ENCODE results near the gene LCN15. TPM values are rescaled to one million over a fixed set of nuclear protein-coding genes. Genes with fewer than 3 reads are reported as not detected.
"Not testable (repeated sequence)": the region's sequence is repeated elsewhere in the genome, so short reads cannot be mapped to it uniquely, and the experiment has no call there.

LCN15 gene
- total RNA-seq, 1 donor from 2014 or later: not detected

GRCh38 chr9:136794281-136794999, 30.1 kb upstream of the LCN15 start:
- no peak for DNase-seq

GRCh38 chr9:136793086-136793946, 29.0 kb upstream of the LCN15 start:
- no peak for DNase-seq

DNA sequence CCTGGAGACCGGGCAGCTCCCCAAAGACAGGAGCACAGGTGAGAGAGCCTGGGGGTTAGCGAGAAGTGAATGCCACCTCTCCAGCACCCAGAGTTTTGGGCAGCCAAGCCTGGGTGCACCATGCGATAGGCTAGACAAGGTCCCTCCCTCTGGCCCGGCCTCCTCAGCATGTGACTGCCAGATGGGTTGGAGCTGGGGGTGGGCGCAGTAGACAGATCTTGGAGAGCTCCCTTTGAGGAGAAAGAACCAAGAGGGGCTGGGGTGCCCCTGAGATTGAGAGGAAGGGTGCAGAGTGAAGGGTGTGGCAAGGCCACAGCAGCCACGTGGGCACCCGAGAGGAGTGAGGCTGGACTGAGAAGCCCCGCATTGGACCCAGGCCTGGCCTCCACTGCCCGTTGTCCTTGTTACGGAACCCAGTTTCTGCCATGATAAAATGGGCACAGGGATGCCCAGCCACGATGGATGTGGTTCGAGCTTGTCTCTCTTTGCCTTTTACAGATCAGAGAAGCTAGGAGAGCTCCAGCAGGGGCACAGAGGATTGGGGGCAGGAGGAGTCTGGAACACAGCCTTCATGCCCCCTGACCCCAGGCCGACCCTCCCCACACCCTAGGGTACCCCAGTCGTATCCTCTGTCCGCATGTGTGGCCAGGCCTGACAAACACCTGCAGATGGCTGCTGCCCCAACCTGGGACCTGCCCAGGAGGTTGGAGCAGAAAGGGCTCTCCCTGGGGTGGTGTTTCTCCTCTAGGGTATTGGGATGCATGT, 28.2 kb upstream of the LCN15 start:
- DNase-seq: no peak

- no peak for DNase-seq
Measured at GRCh38 chr9:136791516-136792276, 27.4 kb upstream of the LCN15 start.

DNA sequence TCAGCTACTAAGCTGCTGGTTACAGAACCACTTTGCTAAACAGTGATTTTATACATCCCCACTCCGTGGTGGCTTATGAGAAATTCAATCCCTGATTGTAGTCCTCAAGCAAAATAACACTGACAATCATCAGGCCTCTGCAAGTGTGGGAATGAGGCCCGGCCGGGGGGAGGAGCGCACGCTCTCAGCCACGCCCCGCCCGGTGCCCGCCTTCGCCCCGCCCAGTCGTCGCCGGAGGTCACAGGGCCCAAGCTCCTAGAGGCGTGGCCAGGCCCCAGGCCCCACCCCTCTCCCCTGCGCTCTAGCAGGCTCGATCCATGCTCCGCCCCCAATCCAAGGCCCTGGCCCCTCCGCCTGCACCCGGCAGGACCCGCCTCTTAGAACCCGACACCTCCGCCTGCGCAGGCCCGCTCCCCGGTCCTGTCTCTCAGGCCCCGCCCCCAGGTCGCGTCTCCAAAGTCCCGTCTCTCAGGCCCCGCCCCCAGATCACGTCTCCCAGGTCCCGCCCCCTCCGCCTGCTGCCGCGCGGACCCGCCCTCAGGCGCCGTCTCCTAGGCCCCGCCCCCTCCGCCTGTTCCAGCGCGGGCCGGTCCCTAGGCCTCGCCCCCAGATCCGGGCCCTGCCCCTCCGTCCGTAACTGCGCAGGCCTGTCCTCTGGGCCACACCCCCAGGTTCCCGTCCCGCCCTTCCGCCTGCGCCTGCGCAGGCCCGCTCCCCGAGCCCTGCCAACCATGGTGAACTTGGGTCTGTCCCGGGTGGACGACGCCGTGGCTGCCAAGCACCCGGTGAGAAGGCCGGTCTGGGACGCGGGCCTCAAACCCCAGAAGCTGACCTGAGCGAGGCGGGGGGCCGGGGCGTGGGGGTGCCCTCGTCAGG, 26.6 kb upstream of the LCN15 start, which contains the start of gene TMEM141:
Gene TMEM141 (plus strand): TSS at position 705 of the 876 bp plus-strand sequence. CDS start 27 bp downstream, at position 732.
- peak; percentile 99 for DNase-seq

GRCh38 chr9:136789523-136789937, 25.2 kb upstream of the LCN15 start:
- no peak for DNase-seq

GRCh38 chr9:136788644-136789522, 24.6 kb upstream of the LCN15 start:
- not testable (repeated sequence) for DNase-seq

- DNase-seq: peak; percentile 49
Measured at GRCh38 chr9:136787690-136788400, 23.5 kb upstream of the LCN15 start.

DNA sequence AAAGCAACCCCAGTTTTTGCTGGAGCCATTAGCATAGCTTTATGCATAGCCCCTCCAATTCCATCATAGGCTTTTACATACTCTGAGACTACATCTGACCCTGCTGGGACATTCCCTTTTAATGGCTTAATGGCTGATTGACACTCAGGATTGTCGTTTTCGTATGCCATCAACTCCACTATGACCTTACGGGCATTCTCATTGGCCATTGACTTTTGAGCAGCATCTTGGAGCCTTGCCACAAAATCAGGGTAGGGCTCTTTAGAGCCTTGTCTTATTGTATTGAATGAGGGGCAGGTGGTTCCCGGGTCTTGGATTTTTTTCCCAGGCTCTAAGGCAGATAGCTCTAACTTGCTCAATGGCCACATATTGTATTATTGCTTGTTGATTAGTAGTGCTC, 22.7 kb upstream of the LCN15 start:
- not testable (repeated sequence) for DNase-seq

GRCh38 chr9:136786451-136786850, 22.1 kb upstream of the LCN15 start:
- no peak for DNase-seq

- DNase-seq: not testable (repeated sequence)
Measured at GRCh38 chr9:136785565-136786355, 21.4 kb upstream of the LCN15 start.

DNA sequence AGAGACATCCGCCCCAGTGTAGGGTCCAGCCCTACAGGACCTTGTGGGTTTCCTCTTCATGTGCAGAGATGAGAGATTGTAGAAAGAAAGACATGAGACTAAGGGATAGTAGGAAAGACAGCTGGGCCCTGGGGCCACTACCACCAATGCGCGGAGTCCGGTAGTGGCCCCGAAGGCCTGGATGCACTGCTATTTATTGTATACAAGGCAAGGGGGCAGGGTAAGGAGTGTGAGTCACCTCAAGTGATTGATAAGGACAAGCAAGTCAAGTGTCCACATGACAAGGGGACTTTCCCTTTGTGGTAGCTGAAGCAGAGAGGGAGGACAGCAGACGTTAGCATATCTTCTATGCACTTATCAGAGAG, 20.7 kb upstream of the LCN15 start:
- no peak for DNase-seq

DNA sequence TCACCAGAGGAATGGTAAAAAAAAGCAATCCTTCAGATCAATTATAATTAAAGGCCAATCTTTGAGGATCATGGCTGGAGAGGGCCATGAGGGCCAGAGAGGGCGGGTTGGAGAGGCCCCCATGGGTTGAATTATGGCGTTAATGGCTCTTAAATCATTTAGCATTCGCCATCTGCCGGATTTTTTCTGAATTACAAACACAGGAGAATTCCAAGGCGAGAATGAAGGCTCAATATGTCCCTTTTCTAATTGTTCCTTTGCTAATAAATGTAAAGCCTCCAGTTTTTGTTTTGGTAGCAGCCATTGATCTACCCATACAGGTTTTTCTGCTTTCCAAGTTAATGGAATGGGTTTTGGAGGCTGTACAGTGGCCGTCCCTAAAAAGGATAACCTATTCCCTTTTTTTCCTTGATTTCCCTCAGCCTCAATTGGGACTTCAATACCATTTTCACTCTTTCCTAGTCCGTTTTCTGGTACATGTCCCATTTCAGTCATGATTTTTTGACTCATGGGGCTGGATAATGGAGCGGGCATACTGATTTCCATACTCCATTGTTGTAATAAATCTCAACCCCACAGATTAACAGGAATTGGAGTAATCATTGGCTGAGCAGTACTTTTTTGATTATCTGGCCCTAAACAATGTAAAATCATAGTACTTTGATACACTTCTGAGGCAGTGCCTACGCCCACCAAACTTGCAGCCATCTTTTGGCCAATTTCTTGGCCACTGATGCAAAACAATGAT, 20.1 kb upstream of the LCN15 start:
- DNase-seq: no peak

- DNase-seq: no peak
Measured at GRCh38 chr9:136782452-136782851, 18.1 kb upstream of the LCN15 start.

DNA sequence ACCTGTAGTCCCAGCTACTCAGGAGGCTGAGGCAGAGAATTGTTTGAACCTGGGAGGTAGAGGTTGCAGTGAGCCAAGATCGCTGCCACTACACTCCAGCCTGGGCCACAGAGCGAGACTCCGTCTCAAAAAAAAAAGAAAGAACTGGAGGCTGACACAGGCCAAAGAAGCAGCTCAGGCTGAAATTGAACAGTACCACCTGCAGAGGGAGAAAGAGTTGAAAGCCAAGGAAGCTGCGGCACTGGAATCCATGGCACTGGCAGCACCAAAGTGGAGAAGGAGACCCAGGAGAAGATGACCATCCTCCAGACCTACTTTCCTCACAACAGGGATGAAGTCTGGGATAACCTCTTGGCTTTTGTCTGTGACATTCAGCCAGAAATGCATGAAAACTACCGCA, 15.5 kb upstream of the LCN15 start:
- no peak for DNase-seq

DNA sequence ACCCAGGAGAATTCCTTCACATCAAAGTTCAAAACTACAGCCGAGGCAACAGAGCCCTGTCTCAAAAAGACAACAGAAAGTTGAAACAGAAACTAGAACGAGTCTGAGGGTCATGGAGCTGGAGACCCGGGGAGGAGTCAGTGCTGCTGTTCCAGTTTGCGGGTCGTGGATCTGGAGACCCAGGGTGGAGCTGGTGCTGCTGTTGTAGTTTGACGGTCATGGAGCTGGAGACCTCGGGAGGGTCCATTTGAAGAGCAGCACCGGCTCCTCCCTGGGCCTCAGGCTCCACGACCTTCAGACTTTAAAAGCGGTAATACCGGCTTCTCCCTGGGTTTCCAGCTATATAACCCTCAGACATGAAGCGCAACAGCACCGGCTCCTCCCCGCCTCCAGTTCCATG, 13.0 kb upstream of the LCN15 start:
- no peak for DNase-seq

DNA sequence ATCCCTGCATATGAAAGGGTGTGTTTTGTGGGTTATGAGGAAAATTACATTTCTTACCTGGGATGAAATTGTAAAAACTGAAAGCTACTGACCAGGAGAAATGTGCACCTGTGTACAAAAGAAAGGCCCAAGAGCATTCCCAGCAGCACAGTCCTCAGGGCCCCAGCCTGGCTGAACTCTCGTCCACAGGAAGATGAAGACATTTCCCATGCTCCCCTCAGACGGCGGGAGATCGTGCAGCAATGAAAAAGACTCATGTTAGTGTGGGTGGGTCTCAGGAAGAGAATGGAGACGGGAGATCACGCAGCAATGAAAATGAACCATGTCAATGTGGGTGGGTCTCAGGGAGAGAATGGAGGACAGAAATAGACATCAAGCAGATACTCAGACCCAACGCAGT, 12.6 kb upstream of the LCN15 start:
- DNase-seq: no peak

GRCh38 chr9:136775191-136775590, 10.9 kb upstream of the LCN15 start:
- DNase-seq: no peak

Data from skin of body (tissue), 2 donors.